A549 (cell line): ENCODE results near the gene GULP1.

Source experiments
- CTCF ChIP-seq: fragments of >200 bp; sonication (Bioruptor Twin); formaldehyde crosslinking; IDR thresholded peaks from 3 replicates; pipeline ENCODE4 v1.5.1; 2016
- GATA3 ChIP-seq: IDR thresholded peaks from 2 replicates; pipeline ENCODE4 v1.6.1; 2012; ENCODE audit warnings: borderline replicate concordance
- JUN ChIP-seq, 2 experiments: fragments of >200 bp; sonication (Bioruptor Twin); formaldehyde crosslinking; IDR thresholded peaks; 2 replicates in 1 of 2; 3 replicates in 1 of 2; pipeline ENCODE4 v1.6.1; 2016 to 2017
- POLR2A ChIP-seq: IDR thresholded peaks from 2 replicates; pipeline ENCODE4 v1.6.1; 2012; ENCODE audit warnings: mild to moderate bottlenecking, low read length

GRCh38 chr2:188527141-188527540 lies 235.5 kb downstream of the GULP1 start:
- TF ChIP-seq CTCF (no peak), POLR2A (no peak), JUN (IDR thresholded peaks at IDR 0.05) (no peak), GATA3 (no peak)
